Naive thymus-derived CD8-positive, alpha-beta T cell (primary cell): ENCODE measurements around the gene FMN2. TPM values are rescaled to one million over a fixed set of nuclear protein-coding genes. Genes with fewer than 3 reads are reported as not detected.

Experiments
- ATAC-seq, 2 donors: fragments of 150-1000 bp; cut with Tn5 transposase in 1 of 2; sonication (Bioruptor Pico), chemical (Tn5 transposase) in 1 of 2; 1 replicate in 1 of 2; 2 replicates in 1 of 2; pipeline ENCODE4 v1.10.0; 2021; ENCODE audit warnings: mild to moderate bottlenecking in 2 of 2, moderate library complexity in 2 of 2
- POLR2A ChIA-PET: fragments of 350-600 bp; sonication (Branson Sonifier 250); formaldehyde crosslinking; loops from one replicate; lab custom pipeline; 2021; ENCODE audit warnings: antibody characterized with exemption; lab: Charles Lee
- DNase-seq, 10 donors: peaks; one replicate each; pipeline versions ENCODE4 v3.0.0 to v3.0.0-alpha.2; 2020 to 2022
- H3K27ac Mint-ChIP-seq, 10 donors: one replicate each; pipeline ENCODE4 v1.8.0; 2020 to 2022; ENCODE audit warnings: mild to moderate bottlenecking in 10 of 10, mixed read lengths in 10 of 10, moderate library complexity in 4 of 10, inconsistent platforms in 1 of 10
- H3K27me3 Mint-ChIP-seq, 5 donors: one replicate each; pipeline ENCODE4 v1.8.0; 2021 to 2022; ENCODE audit warnings: mixed read lengths in 5 of 5
- H3K36me3 Mint-ChIP-seq, 3 donors: one replicate each; pipeline ENCODE4 v1.8.0; 2020 to 2022; ENCODE audit warnings: mixed read lengths in 3 of 3, mild to moderate bottlenecking in 2 of 3, inconsistent platforms in 1 of 3
- H3K4me1 Mint-ChIP-seq, 4 donors: one replicate each; pipeline ENCODE4 v1.8.0; 2021 to 2022; ENCODE audit warnings: mixed read lengths in 4 of 4
- H3K4me3 Mint-ChIP-seq, 10 donors: one replicate each; pipeline ENCODE4 v1.8.0; 2020 to 2022; ENCODE audit warnings: mild to moderate bottlenecking in 10 of 10, mixed read lengths in 10 of 10, moderate library complexity in 6 of 10, inconsistent platforms in 1 of 10
- H3K9me3 Mint-ChIP-seq, 9 donors: one replicate each; pipeline ENCODE4 v1.8.0; 2020 to 2022; ENCODE audit warnings: mixed read lengths in 9 of 9, mild to moderate bottlenecking in 3 of 9, inconsistent platforms in 1 of 9, moderate library complexity in 1 of 9
- polyA plus RNA-seq, 3 donors: library from polyadenylated mRNA; unstranded; fragments of 300-500 nt; fragmentation: Illumina TruSeq; gene quantifications; one replicate each; pipeline ENCODE4 v1.2.3, GENCODE V29; 2021
- total RNA-seq, 8 experiments: library from RNA in 2 of 8; stranded (reverse) in 2 of 8; gene quantifications; one replicate each; pipeline ENCODE4 v1.2.3 and lab custom pipeline; 2021 to 2026

The FMN2 gene
- total and polyA plus RNA-seq, 5 experiments from 2014 or later, result not detected

DNA sequence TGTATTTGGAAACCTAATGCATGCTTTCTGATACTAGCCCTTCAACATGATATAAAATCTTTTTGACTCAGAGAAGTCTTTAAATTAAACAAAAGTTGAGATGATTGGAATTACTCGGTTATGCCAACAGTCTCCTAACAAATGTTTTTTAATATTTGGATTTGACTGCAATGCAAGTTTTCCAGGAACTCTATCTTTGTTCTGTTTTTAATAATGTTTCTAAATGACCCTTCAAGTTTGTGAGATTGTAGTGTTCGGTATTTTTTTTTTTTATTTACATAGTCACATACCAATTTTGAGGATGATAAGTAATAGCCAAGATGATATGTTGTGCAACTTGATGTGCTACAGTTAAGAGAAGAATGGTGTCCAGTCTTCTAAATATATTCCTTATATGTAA lies 258.0 kb downstream of the FMN2 start:
- Mint-ChIP-seq H3K4me1 (no peaks in the 10 kb centered on the region), H3K27ac (no peak overlapping the region), H3K4me3 (no peak overlapping the region), H3K9me3 (peaks cover 0 to 15% (median 4%) of the 10 kb centered on the region in 9 donors), H3K36me3 (no peaks in the 10 kb centered on the region), H3K27me3 (peaks cover 0 to 15% (median 0%) of the 10 kb centered on the region in 5 donors)
- DNase-seq (no peak), ATAC-seq (no peak)
- POLR2A ChIA-PET, result no interaction called here

DNA sequence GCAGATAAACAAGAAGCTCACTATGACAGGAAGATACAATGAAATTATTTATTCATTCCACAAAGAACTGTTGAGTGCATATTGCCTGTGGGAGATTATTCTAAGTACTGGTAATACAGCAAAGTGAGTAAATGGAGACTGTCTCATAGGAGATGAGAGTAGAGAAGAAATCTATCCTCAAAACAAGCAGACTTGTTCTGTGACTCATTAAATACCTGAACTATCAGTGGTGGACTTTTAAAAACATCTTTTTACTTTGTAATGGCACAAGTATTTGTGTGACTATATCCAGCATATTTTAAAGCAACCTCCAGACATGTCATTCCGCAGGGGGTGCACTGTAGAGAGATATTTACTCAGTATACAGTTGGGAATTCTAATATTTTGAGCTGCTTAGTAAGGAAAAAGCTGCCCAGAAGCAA lies 259.2 kb downstream of the FMN2 start:
- no peak for DNase-seq

DNA sequence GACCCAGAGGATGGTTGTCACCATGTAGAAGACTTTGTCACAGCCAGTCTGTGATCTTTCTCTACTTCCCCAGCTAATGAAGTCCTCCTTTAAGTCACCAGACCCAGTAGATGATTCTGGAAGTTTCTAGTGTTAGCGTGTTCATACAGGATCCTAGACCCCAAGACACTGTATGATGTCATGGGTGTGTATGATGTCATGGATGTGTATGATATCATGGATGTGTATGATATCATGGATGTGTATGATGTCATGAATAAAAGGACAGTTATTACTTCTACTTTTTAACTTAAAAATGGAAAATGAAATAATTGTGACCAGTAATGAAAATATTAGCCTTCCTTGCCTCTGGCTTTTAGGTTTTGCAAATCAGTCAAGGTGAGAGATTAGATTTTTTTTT lies 260.0 kb downstream of the FMN2 start:
- no peaks in the 10 kb centered on the region for H3K4me1 Mint-ChIP-seq
- H3K4me3 Mint-ChIP-seq, result no peak overlapping the region
- H3K36me3 Mint-ChIP-seq, result no peaks in the 10 kb centered on the region
- ATAC-seq, result no peak
- POLR2A ChIA-PET, result no interaction called here
- H3K9me3 Mint-ChIP-seq, result peaks cover 0 to 15% (median 4%) of the 10 kb centered on the region in 9 donors
- H3K27ac Mint-ChIP-seq, result no peak overlapping the region
- DNase-seq, result no peak
- peaks cover 0 to 15% (median 0%) of the 10 kb centered on the region in 5 donors for H3K27me3 Mint-ChIP-seq

More for the DNA sequence above, 259.2 kb downstream of the FMN2 start:
- ATAC-seq, result no peak
- Mint-ChIP-seq H3K27ac (no peak overlapping the region), H3K4me3 (no peak overlapping the region), H3K9me3 (peaks cover 0 to 15% (median 4%) of the 10 kb centered on the region in 9 donors), H3K36me3 (no peaks in the 10 kb centered on the region), H3K4me1 (no peaks in the 10 kb centered on the region), H3K27me3 (peaks cover 0 to 15% (median 0%) of the 10 kb centered on the region in 5 donors)
- POLR2A ChIA-PET, result no interaction called here

DNA sequence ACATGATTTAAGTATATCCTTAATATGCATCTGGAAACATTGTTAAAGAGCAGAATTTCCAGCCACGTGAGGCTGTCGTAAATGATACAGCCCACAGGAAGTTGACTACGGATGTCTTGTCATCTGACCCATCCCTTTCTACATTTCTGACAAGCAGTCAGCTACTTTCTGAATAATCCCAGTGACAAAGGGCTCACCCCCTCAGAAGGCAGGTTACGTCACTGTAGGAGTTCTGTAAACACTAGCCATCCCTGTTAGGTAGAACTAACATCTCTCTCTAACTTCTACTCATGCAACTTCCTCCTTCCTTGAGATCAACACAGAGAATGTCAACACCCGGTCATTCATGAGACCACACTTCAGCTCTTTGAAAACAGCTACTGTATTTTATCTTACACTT lies 261.1 kb downstream of the FMN2 start:
- H3K36me3 Mint-ChIP-seq, result no peaks in the 10 kb centered on the region

DNA sequence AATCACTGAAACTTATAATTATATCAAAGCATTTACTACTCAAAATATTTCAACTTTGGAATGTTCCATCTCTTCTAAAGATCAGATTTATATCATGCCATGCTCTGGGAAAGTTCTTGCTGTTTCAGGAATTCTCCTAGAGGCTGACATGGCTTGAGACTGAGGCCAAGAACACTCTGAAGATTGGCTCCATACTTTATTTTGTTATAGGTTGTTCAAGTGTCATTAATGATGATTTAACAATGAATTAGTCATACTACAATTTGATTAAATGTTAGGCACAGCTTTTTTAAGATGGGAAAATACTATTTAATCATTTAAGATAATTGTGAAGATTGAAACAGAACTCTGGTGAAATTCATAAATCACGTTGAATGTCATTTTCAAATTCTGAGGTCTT lies 264.9 kb downstream of the FMN2 start:
- DNase-seq, result no peak
- no peak for ATAC-seq

More for the DNA sequence above, 261.1 kb downstream of the FMN2 start:
- Mint-ChIP-seq H3K9me3 (peaks cover 0 to 15% (median 2%) of the 10 kb centered on the region in 9 donors), H3K4me1 (no peaks in the 10 kb centered on the region), H3K27me3 (peaks cover 0 to 15% (median 0%) of the 10 kb centered on the region in 5 donors), H3K27ac (no peak overlapping the region), H3K4me3 (no peak overlapping the region)
- DNase-seq (no peak), ATAC-seq (no peak)
- POLR2A ChIA-PET, result no interaction called here

DNA sequence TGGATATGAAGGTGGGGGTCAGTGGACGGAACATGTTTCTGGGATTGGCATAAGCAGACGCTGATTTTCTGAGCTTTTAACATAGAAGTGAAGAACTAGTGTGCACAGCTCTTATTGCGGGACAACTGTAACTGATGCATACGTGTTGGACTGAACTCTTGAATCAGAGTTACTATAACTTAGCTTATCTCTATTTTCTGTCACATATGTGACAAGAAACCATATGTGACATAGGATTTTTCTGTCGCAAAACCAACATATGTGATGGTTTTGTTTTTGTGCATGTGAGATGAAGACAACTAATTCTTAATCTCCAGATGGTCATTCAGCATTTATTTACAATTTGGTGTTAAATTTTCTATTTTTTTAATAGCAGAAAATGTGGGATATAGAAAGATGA lies 270.4 kb downstream of the FMN2 start:
- Mint-ChIP-seq H3K4me1 (no peaks in the 10 kb centered on the region), H3K9me3 (peaks cover 0 to 24% (median 0%) of the 10 kb centered on the region in 9 donors), H3K4me3 (no peak overlapping the region), H3K27ac (no peak overlapping the region), H3K36me3 (no peaks in the 10 kb centered on the region), H3K27me3 (no peaks in the 10 kb centered on the region)
- DNase-seq (no peak), ATAC-seq (no peak)
- POLR2A ChIA-PET, result no interaction called here

More for the DNA sequence above, 264.9 kb downstream of the FMN2 start:
- peaks cover 0 to 32% (median 2%) of the 10 kb centered on the region in 9 donors for H3K9me3 Mint-ChIP-seq
- H3K27ac Mint-ChIP-seq, result no peak overlapping the region
- POLR2A ChIA-PET, result no interaction called here
- H3K4me1 Mint-ChIP-seq, result no peaks in the 10 kb centered on the region
- peaks cover 0 to 12% (median 0%) of the 10 kb centered on the region in 5 donors for H3K27me3 Mint-ChIP-seq
- no peak overlapping the region for H3K4me3 Mint-ChIP-seq
- H3K36me3 Mint-ChIP-seq, result no peaks in the 10 kb centered on the region

DNA sequence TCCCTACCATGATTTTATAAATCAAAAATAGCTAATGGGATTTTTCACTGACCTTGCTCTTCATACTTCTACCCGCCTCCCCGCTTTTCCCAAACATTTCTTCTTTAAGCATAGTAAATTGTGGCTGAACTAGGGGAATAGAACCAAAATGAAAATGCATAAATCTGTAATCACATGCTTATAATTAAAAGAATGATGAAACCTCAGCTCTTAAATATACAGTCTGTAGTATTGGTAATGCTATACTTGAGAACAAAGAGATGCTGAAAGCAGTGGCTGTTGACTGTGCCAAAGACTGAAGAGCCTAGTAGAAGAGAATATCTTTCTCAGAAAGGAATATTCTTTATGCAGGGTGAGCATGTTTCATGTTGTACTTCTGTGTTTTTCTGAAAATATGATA lies 271.1 kb downstream of the FMN2 start:
- H3K27ac Mint-ChIP-seq, result no peak overlapping the region
- POLR2A ChIA-PET, result no interaction called here

DNA sequence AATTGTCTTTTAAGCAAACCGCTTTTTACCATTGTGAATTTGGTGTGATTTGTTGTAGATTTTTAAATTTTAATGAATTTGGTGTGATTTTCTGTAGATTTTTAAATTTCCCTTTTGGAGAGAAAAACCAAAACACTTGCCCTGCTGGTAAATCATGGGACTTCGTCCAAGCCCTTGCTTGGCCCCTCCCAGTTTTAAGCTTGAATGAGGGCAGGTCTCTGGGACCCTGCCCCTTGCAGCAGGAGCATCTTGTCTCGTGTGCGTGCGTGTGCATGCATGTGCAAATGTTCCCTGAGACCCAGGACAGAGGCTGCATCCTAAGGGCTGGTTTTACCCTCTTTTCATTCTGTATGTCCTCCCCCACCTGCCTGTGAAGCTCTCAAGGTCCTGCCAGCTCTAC lies 271.6 kb downstream of the FMN2 start:
- peaks cover 0 to 2% (median 0%) of the 10 kb centered on the region in 5 donors for H3K27me3 Mint-ChIP-seq
- ATAC-seq (no peak), DNase-seq (no peak)
- H3K9me3 Mint-ChIP-seq, result peaks cover 0 to 24% (median 0%) of the 10 kb centered on the region in 9 donors
- POLR2A ChIA-PET, result no interaction called here
- H3K4me1 Mint-ChIP-seq, result no peaks in the 10 kb centered on the region
- no peaks in the 10 kb centered on the region for H3K36me3 Mint-ChIP-seq
- no peak overlapping the region for H3K27ac Mint-ChIP-seq
- no peak overlapping the region for H3K4me3 Mint-ChIP-seq

More for the DNA sequence above, 271.1 kb downstream of the FMN2 start:
- Mint-ChIP-seq H3K9me3 (peaks cover 0 to 24% (median 0%) of the 10 kb centered on the region in 9 donors), H3K4me3 (no peak overlapping the region), H3K36me3 (no peaks in the 10 kb centered on the region), H3K27me3 (peaks cover 0 to 2% (median 0%) of the 10 kb centered on the region in 5 donors), H3K4me1 (no peaks in the 10 kb centered on the region)
- ATAC-seq, result no peak
- no peak for DNase-seq

DNA sequence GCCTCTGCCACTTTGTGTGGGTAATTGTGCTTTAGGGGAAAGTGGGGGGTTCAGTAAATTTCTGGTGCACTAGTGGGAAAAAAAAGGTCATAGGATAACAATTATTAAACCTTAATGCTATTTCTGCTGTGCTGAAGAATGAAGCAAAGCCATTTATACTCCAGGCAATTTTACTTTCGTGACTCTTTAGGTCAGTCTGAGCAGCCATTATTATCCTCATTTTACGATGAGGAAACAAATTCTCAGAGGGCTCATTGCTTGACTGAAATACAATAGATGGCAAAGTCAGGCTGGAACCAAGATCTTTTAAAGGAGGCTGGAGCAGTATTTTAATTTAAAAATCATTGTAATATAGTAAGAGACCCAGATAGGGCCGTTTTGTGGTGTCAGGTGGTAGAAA lies 272.2 kb downstream of the FMN2 start:
- no peak for ATAC-seq
- H3K36me3 Mint-ChIP-seq, result no peaks in the 10 kb centered on the region
- H3K4me1 Mint-ChIP-seq, result no peaks in the 10 kb centered on the region
- POLR2A ChIA-PET, result no interaction called here
- peaks cover 0 to 24% (median 0%) of the 10 kb centered on the region in 9 donors for H3K9me3 Mint-ChIP-seq
- peaks cover 0 to 2% (median 0%) of the 10 kb centered on the region in 5 donors for H3K27me3 Mint-ChIP-seq
- H3K27ac Mint-ChIP-seq, result no peak overlapping the region
- H3K4me3 Mint-ChIP-seq, result no peak overlapping the region
- DNase-seq, result no peak

DNA sequence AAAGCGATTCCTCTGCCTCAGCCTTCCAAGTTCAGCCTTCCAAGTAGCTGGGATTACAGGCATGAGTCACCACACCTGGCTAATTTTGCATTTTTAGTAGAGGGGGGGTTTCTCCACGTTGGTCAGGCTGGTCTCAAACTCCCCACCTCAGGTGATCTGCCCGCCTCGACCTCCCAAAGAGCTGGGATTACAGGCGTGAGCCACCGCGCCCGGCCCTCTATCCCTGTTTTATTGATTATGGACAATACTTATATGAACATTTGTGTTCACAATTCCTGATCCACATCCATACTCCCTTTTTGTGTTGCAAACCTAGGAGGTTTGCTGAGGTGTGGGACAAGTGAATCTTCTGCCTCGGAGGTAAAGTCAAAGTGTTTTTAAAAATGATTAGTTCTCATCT lies 275.0 kb downstream of the FMN2 start:
- H3K4me3 Mint-ChIP-seq, result no peak overlapping the region

DNA sequence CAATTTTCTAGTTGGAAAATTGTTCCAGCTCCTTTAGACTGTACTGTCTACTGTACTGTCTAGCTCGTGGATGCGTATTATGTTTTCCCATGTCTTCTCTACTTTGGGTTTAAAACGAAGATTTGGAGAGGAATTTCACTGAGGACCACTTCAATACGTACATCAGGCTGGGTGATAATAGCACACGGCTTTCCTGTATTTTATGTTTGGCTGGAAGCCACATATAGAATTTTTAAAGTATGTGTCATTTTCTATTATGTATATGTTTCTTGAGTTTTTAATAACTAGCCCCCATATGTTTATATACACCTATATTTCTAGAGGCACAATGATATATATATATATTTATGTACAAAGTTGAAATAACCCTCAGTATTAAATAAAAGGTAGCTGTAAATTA lies 293.9 kb downstream of the FMN2 start:
- DNase-seq, result no peak
- no peak overlapping the region for H3K4me3 Mint-ChIP-seq
- POLR2A ChIA-PET, result no interaction called here
- peaks cover 0 to 2% (median 0%) of the 10 kb centered on the region in 5 donors for H3K27me3 Mint-ChIP-seq
- peaks cover 5 to 27% (median 19%) of the 10 kb centered on the region in 9 donors for H3K9me3 Mint-ChIP-seq
- H3K36me3 Mint-ChIP-seq, result peaks cover 3 to 5% (median 4%) of the 10 kb centered on the region in 3 donors
- no peaks in the 10 kb centered on the region for H3K4me1 Mint-ChIP-seq
- H3K27ac Mint-ChIP-seq, result no peak overlapping the region
- no peak for ATAC-seq

More for the DNA sequence above, 275.0 kb downstream of the FMN2 start:
- no peak overlapping the region for H3K27ac Mint-ChIP-seq
- DNase-seq (no peak), ATAC-seq (no peak)
- peaks cover 0 to 6% (median 0%) of the 10 kb centered on the region in 5 donors for H3K27me3 Mint-ChIP-seq
- POLR2A ChIA-PET, result no interaction called here
- peaks cover 0 to 8% (median 0%) of the 10 kb centered on the region in 9 donors for H3K9me3 Mint-ChIP-seq
- no peaks in the 10 kb centered on the region for H3K4me1 Mint-ChIP-seq
- no peaks in the 10 kb centered on the region for H3K36me3 Mint-ChIP-seq

DNA sequence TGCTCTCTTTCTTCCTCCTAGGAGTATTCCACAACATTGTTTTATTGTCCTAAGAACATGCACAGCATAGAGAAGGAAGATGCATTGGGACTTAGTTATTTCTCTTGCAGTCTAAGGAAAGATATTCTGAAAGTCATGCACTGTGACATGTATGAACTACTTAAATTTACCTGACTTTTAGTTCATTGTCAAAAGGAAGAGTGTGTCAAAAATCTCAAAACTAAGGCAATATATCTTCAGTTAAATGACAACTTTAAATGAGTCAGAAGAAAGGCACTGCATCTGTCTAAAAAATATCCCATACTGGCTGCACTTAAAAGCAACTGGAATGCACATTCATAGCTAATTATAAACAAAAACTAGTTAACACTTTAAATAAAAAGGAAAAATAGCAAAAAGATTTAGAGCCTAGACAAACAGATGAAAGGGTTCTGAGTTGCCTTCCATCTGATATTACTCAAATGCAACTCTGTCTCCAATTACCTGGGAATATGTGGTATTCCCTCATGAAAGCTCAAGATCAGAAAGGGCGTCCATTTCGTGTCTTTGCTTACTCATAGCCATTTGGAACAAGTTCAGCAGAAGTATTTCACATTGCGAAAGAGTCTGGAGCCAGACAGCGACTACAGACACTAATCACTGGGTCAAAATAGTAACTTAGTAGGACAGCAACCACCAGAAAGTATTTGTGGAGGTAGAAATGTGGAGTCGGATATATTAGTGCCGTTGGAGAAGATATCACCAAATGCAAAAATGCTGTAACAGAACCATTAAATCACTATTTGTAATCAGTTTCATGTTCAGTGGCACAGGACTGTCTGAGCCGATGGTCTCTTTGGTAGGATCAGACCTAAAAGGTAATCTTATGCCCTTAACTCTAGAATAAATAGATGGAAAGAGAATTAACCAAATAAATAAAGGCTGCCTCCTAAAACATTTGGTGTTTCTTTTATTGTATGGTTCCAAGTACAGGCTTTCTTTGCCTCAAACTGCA lies 294.6 kb downstream of the FMN2 start:
- peaks cover 0 to 20% (median 15%) of the 10 kb centered on the region in 9 donors for H3K9me3 Mint-ChIP-seq

DNA sequence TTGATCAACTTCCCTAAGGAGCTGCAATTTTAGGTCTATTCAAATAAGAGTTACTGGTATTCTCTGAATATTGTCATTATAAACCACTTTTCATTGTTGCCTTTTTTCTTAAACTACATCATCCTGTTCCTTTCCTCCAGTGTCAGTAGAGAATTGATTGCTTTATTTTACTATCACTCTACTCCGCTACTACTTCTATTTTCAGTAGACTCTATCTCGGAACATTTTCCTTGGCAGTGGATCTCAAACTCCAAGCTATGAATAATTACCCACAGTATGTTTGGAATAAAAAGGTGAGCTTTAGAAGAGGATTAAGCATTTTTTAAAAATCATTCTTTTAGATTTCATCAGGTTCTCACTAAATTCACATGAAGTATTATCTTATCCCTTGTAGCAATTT lies 295.4 kb downstream of the FMN2 start:
- Mint-ChIP-seq H3K27me3 (peaks cover 0 to 2% (median 0%) of the 10 kb centered on the region in 5 donors), H3K4me1 (no peaks in the 10 kb centered on the region), H3K36me3 (peaks cover 0 to 2% (median 0%) of the 10 kb centered on the region in 3 donors), H3K9me3 (peaks cover 0 to 15% (median 10%) of the 10 kb centered on the region in 9 donors), H3K4me3 (no peak overlapping the region), H3K27ac (no peak overlapping the region)
- DNase-seq (no peak), ATAC-seq (no peak)
- POLR2A ChIA-PET, result no interaction called here

More for the DNA sequence above, 294.6 kb downstream of the FMN2 start:
- Mint-ChIP-seq H3K27ac (no peak overlapping the region), H3K4me1 (no peaks in the 10 kb centered on the region), H3K4me3 (no peak overlapping the region), H3K36me3 (peaks cover 0 to 3% (median 0%) of the 10 kb centered on the region in 3 donors), H3K27me3 (peaks cover 0 to 2% (median 0%) of the 10 kb centered on the region in 5 donors)
- ATAC-seq, result no peak
- POLR2A ChIA-PET, result no interaction called here
- DNase-seq, result no peak
